GOT3 (cell line): Measurements from ENCODE around the gene ATP1A4.
"Not testable (repeated sequence)": the region's sequence is repeated elsewhere in the genome, so short reads cannot be mapped to it uniquely, and the experiment has no call there.

Source experiments
- DNase-seq: peaks from one replicate; lab custom pipeline; 2025; ENCODE audit warnings: mixed read lengths; lab: John Stamatoyannopoulos, UW

ATP1A4 gene

DNA sequence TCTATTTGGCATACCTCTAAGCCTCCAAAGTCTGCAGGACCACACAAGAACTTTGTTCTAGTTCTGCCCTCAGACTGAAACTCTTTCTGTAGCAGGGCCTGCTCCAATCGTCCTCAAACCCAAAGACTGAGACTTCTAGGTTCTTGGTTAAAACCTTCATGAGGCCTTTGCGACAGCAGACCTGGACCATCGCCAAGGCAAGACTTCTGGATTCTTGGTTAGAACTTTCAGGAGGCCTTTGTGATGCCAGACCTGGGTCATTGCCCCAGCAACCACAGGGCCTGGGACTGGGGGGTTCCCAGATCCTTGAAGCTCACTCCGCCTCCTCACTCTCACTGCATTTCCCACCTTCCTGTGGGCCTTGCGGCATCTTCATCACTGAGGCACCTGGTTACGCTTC is at the start of gene ATP1A4:
Gene ATP1A4, plus strand, starts transcription at position 301 of the 400 bp plus-strand sequence. CDS start 438 bp downstream, outside the sequence.
- no peak for DNase-seq

GRCh38 chr1:160101717-160102522 is 49.5 kb upstream of the ATP1A4 start:
- no peak for DNase-seq

GRCh38 chr1:160103658-160104408 is 47.6 kb upstream of the ATP1A4 start:
- DNase-seq, result no peak

- DNase-seq, result no peak
Measured at GRCh38 chr1:160104486-160104885, 46.9 kb upstream of the ATP1A4 start.

- no peak for DNase-seq
Measured at GRCh38 chr1:160105155-160105554, 46.2 kb upstream of the ATP1A4 start.

DNA sequence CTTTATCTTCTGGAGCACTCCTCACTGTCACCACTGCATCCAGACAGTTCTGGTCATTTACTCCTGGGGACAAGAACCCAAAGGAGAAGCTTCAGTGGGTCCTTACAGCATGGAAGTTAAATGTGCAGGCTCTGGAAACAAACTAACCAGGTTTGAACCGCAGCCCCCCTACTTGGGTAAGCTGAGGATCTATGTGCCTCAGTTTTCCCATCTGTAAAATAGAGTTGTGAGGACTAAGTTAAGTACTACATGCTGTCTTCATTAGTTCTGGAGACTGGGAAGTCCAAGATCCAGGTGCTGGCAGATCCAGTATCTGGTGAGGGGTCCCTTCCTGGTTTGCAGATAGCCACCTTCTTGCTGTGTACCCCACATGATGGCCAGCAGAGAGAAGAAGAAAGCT is 43.9 kb upstream of the ATP1A4 start:
- no peak for DNase-seq

GRCh38 chr1:160108888-160109662 is 42.3 kb upstream of the ATP1A4 start:
- DNase-seq, result no peak

GRCh38 chr1:160109686-160110085 is 41.7 kb upstream of the ATP1A4 start:
- DNase-seq, result no peak

DNA sequence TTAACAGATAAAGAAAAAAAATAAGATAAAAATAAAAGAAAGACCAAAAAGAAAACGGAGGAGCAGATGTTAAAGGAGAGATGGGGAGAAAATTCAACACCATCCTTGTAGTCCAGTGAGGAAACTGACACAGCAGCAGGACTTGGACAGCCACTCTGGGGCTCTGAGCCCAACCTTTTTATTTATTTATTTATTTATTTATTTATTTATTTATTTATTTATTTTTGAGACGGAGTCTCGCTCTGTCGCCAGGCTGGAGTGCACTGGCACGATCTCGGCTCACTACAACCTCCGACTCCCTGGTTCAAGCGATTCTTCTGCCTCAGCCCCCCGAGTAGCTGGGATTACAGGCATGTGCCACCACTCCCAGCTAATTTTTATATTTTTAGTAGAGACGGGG is 39.9 kb upstream of the ATP1A4 start:
- not testable (repeated sequence) for DNase-seq

DNA sequence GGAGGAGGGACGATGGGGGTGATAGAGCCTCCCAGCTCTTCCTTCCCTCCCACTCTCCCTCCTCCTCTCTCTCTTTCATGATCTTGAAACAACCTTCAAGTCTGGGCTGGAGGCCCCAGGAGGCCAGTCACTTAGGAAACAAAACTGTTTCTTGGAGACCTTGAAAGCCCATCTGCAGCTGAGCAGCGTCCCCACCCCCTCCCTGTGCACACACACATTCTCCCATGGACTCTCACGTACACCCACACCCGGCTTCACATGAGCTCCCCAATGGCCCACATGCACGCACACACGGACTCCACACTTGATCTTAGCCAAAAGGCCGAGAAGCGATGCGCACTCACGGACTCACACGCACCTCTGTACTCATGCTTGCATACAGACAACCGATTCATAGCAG is 39.0 kb upstream of the ATP1A4 start:
- DNase-seq, result no peak

DNA sequence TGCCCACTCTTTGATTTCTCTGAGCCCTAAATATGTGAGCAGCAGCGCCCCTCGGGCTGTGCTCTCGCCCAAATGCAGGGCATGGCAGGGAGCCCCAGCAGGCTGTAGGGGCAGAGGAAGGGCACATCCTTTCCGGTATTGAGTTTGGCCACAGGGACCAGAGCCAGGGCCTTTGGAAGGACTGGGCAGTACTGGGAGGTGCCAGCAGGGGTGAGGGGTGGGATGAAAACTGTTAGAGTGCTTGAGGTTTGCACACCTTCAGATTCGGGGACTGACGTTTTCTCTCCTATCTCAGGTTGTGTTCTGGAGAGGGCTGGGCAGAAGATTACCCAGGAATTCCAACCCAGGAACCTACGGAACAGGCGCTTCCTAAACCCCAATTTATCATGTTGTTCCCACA is 38.0 kb upstream of the ATP1A4 start:
- no peak for DNase-seq

DNA sequence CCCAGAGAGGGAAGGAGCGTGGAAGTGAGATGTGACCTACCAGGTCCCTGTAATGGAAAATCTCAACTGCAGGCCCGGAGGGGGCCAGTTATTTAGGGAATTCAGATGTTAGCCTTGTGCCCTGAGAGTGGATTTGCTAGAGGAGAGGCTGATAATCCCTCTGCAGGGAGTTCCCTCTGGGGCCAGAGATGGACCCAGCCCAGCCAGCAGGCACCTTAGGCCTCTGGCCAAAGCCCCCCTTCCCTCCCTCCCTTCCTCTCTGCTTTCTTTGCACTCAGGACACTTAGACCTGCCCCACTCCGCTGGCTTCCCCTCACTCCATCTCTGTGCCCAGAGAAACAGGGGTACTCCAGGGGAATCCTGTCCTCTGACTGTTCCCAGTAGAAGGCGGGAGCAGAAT is 37.3 kb upstream of the ATP1A4 start:
- DNase-seq, result no peak

DNA sequence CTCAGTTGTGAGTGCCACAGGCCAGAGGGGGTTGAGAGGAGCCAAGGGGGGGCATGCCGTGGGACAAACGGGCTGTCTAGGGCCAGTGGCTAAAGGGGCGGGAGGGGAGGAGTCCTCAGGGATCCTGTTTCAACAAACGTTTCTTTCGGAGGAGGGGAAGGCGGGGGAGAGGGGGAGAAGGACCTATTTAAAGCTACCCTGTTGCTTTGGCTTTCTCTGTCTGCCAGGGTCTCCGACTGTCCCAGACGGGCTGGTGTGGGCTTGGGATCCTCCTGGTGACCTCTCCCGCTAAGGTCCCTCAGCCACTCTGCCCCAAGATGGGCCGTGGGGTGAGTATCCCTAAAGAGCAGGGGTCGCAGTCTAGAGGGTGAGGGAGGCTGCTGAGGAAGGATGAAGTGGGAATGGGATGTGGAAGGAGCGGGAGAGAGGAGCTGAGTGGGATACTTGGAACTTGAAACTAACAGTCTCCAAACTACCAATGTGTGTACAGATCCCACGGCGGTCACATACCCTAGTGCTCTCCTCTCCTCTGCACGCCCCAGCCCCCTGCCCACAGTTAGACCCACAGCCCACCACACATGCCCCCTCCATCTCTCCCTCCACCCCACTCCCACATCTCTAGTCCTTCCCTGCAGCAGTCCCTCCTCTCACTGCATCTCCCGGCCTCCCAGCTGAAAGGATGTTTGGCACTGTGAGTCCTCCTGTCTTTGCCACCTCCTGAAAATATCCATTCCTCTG is 35.7 kb upstream of the ATP1A4 start, which contains the start of gene ATP1A2:
Gene ATP1A2, plus strand, starts transcription at position 215 of the 738 bp plus-strand sequence. Its CDS starts 103 bp downstream, at position 318.
- DNase-seq, result no peak

DNA sequence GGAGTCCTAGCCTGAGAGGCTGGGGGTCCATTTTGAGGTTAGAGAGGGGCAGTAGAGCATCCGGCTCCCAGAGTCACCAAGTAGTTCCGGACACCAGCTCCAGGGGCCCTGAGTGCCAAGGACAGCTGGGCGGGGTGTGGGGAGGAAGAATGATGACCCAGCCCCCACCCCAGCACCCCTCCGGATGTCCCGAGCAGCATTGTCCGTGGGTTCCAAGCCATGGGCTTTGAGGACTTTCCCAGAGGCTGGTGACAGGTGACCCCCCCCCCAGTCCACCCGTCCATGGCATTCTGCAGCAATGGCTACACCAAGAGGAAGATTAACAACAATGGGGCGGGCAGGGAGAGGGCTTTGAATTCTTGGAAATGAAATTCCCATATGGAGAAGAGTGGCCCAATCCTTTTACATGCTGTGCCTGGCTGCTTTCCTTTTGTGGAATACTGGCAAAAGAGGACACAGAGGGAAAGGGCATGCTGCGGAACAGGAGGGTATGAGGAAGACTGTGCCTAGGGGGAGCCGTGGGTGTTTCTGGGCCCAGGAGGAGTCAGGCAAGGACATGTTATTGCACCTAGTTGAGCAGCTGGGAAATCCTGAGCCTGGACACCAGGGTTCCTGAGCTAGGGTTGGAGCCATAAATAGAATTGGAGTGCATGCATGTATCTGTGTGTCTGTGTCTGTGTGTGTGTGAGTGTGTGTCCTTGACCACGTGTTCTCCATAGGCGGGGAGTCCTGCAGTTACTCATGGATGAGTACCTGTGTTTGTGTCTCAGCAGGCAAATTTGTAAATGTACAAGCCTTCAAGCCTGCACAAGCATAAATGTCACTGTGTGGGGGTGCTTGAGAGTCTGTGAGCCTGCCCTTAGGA is 34.9 kb upstream of the ATP1A4 start:
- no peak for DNase-seq

GRCh38 chr1:160117300-160117699 is 34.1 kb upstream of the ATP1A4 start:
- DNase-seq, result no peak

DNA sequence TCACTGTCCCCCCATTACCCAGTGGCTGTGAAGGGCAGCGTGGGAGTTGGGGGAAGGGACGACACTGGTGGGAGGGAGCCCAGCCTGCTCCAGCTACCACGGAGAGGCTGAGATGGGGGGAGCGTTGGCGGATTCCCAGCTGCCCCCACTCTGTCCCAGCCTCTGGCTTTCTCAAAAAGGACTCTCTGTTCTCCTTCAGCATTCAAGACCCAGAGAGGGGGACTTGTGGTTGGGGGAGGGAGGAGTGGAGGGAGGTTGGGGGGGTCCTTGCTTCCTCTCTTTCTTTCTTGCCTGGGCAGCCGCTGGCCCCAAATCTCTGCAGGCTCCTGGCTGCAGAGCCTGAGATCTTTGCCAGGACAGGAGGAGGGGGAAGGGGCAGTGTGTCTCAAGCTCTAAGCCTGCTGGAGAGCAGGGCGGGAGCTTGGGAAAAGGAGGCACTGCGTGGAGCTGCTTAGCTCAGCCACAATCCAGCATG is 33.7 kb upstream of the ATP1A4 start:
- no peak for DNase-seq

- no peak for DNase-seq
Measured at GRCh38 chr1:160118928-160119327, 32.5 kb upstream of the ATP1A4 start.

GRCh38 chr1:160120797-160121196 is 30.6 kb upstream of the ATP1A4 start:
- no peak for DNase-seq

DNA sequence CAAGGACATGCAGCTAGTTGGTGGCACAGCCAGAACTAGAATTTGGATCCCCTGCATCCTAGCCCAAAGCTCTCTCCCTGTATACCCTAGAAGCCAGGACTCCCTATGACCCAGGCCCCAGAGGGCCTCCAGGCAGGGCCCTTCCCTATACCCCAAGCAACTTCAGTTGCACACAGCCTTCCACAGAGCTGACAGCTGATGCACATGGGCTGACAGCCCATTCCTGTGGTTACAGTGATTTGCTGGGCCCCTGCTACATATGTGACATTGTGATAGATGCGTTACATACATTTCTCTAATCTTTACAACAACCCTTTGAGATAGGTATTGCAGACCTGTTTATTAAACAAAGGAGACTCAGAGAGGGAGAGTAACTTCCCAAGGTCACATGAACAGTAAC is 30.0 kb upstream of the ATP1A4 start:
- no peak for DNase-seq

DNA sequence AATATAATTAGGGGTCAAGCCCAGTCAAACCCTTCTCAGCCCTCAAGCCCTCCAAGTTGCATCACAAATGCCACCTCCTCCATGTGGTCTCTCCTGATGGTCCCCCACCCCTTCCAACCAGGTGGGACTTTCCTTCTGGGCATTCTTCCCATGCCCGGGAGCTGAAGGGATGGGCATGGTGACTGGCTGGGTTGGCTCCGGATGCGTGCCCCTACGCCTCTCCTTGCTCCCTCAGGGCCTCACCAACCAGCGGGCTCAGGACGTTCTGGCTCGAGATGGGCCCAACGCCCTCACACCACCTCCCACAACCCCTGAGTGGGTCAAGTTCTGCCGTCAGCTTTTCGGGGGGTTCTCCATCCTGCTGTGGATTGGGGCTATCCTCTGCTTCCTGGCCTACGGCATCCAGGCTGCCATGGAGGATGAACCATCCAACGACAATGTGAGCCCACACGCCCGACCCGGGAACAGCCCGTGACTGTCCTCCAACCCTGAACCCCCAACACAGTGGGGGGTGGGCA is 28.4 kb upstream of the ATP1A4 start:
- no peak for DNase-seq
